NCI-H2107 treated with DMSO at 0.1 percent for 48 hours (cell line): ENCODE results near the gene PATL2.
A peak's percentile ranks its signal among the peaks of the same experiment; 100 is the strongest.
"Not testable (repeated sequence)": the region's sequence is repeated elsewhere in the genome, so short reads cannot be mapped to it uniquely, and the experiment has no call there.

Source experiments
- DNase-seq: peaks from one replicate; lab custom pipeline; 2025; ENCODE audit not compliant: unreplicated experiment; lab: John Stamatoyannopoulos, UW

The PATL2 gene

GRCh38 chr15:44692659-44693058 is 18.5 kb downstream of the PATL2 start:
- DNase-seq, result no peak

- DNase-seq, result not testable (repeated sequence)
Measured at GRCh38 chr15:44690245-44690644, 20.9 kb downstream of the PATL2 start.

DNA sequence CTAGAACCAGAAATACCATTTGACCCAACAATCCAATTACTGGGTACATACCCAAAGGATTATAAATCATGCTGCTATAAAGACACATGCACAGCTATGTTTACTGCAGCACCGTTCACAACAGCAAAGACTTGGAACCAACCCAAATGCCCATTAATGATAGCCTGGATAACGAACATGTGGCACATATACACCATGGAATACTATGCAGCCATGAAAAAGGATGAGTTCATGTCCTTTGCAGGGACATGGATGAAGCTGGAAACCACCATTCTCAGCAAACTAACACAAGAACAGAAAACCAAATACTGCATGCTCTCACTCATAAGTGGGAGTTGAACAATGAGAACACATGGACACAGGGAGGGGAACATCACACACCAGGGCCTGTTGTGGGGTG is 21.8 kb downstream of the PATL2 start:
- DNase-seq, result not testable (repeated sequence)

GRCh38 chr15:44682809-44683682 is 28.1 kb downstream of the PATL2 start:
- DNase-seq, result peak; percentile 45

DNA sequence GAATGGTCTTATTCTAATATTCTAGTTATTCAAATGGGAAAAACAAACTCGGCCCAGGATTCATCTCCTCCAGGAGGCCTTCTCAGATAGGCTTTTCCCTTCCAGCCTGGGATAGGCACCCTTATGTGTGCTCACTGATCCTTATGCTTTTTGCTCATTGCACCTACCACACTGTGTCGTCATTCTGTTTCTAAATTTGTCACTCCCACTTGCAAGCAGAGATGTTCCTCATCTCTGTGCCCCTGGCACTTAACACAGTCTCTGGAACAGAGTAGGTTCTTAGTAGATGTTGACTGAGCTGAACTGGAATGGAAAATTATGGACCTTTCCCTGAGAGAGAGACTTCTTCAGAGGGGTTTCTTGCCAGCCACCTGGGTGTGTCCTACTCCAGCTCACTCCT is 28.9 kb downstream of the PATL2 start:
- DNase-seq, result no peak

DNA sequence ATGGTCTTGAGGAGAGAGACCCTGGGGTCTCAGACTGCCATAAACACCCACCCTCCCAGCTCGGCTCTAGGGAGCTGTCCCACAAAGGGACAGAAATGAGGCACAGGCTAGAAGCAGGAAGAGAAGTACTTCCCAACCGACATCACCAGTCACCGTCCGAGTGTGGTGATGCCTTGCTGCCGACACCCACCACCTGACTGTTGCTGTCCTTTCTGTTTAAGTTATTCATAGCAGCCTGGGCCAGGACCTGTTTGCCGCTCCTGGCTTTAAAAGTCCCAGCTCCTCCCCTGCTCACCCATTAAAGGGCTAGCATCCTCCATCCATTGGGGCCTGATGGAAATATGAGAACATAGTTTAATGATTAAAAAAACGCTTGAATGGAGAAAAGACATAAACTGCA is 34.4 kb downstream of the PATL2 start:
- DNase-seq, result no peak

GRCh38 chr15:44675911-44676310 is 35.2 kb downstream of the PATL2 start:
- DNase-seq, result no peak

DNA sequence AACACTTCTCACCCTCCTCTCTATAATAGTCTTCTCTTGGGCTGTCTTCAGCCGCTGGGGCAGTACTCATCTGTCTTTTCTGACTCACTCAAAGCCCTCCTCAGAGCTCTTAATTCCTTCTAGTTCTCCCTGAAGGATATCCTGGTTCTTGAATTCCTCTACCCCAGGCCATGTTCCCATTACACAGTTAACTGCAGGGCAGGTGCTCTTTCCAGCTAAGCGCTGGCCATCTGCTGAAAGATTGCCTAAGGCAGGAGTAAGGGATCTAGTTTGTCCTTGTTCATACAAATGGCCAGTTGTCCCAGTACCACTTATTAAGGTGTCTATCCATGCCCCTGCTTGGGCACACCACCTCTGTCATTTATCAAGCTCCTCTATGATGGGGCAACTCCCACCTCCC is 37.5 kb downstream of the PATL2 start:
- DNase-seq, result no peak

DNA sequence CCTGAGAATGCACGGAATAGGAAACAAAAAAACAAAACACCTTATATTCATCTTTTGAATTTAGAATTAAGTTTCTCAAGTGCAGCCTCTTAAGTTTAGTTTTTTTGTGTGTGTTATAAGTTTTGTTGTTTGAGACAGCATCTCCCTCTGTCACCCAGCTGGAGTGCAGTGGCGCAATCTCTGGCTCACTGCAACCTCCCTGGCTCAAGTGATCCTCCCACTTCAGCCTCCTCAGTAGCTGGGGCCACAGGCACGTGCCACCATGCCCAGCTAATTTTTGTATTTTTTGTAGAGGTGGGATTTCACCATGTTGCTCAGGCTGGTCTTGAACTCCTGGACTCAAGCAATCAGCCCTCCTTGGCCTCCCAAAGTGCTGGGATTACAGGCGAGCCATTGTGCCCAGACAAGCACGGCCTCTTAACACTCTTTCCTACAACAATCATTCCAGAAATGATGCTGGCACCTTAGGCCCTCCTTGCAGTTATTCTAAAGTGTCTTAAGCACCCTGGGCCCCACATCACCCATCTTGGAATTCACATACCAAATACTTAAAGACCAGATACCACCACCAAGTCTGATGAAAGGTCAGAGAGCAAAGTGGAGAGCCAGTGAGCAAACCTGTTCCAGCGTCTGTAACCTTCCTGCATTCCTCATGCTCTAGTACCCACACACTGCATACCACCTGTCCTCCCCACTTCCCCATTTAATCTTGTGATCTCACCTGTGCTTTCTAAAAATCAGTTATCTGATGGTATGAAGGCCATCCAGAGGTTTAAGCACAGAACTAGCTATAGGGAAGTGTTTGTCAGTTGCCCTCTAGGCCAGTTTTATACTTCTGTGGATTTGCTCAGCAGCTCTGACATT is 40.8 kb downstream of the PATL2 start:
- DNase-seq, result no peak

GRCh38 chr15:44668921-44669320 is 42.2 kb downstream of the PATL2 start:
- no peak for DNase-seq

GRCh38 chr15:44667039-44667360 is 44.1 kb downstream of the PATL2 start:
- no peak for DNase-seq

DNA sequence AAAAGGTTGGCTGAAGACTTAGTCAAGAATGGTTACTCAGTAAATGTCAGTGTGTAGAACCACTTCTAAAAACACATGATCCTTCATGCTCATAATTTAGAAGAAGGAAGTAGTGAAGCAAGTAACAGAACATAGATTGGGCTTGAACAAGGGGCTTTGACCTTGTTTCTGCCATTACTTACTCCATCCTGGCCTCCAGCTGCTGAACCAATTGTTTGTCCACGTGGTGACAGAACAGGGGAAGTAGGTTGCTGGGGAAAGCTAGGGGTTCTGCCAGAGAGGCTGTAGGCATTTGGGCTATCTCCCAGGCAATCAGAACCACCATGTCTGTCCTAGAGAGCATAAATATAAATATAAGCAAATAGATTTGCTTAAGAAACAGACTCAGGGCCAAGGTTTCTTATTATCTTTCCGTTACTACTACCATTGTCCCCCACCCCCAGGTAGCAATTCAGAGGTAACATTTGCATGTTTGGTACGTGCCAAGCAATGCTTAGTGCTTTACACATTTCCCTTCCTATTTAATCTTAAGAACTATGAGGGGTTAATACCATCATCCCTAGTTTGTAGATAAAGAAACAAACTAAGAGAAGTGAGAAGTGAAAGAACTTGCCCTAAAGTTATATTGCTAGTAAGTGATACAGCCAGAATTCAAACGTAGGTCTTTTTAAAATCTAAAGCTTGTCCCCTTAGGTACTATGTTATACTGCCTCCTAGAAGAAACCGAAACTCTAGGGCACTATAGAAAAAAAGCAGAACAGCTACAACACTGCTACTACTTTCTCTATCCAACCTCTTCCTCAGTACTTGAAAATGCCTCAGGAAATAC is 44.7 kb downstream of the PATL2 start:
- DNase-seq, result no peak

DNA sequence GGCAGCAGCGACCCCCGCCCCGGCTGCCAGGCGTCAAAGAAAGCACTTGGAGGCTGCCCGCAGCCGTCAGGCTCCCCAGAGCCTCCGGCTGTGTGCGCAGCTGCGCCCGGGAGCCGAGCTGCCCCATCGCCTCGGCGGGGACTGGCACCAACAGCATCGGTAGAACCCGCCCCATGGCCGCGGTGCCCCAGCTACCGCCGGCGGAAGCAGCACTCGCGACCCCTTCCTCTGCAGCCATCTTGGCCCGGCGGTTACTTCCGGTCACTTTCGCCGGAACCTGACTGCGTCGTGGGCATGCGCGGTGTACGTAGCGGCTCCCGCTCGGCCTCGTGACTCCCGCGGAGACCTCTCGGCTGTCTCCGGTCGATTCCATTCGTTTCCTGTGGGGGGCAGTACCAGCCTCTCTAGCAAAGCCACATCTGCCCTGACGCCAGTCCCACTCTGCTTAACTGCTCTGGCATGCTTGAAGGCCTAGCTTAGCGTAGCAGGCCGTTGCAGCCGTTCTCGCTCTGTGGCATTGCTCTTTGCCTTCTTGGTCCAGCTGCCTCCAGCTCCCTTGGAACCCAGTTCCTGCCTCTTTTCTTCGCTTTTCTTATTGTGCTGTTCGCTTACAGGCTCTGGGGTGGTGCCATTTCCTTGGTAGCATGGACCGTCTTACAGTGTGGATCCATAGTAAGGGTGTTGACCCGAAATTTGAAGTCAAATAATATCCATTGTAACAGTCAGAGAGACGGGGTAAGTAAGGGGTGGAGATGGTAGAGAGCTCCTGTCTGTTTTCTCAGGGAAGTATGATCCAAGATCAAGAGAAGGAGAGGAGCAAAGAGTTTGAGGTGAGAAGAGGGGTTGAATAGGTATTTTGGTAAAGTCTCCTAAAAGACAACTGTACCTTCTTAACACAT is 47.5 kb downstream of the PATL2 start, which contains the start of gene SPG11:
Gene SPG11, minus strand, starts transcription at position 253 of the 899 bp plus-strand sequence. Its CDS starts 15 bp downstream, at position 238.
- DNase-seq, result peak; percentile 86

DNA sequence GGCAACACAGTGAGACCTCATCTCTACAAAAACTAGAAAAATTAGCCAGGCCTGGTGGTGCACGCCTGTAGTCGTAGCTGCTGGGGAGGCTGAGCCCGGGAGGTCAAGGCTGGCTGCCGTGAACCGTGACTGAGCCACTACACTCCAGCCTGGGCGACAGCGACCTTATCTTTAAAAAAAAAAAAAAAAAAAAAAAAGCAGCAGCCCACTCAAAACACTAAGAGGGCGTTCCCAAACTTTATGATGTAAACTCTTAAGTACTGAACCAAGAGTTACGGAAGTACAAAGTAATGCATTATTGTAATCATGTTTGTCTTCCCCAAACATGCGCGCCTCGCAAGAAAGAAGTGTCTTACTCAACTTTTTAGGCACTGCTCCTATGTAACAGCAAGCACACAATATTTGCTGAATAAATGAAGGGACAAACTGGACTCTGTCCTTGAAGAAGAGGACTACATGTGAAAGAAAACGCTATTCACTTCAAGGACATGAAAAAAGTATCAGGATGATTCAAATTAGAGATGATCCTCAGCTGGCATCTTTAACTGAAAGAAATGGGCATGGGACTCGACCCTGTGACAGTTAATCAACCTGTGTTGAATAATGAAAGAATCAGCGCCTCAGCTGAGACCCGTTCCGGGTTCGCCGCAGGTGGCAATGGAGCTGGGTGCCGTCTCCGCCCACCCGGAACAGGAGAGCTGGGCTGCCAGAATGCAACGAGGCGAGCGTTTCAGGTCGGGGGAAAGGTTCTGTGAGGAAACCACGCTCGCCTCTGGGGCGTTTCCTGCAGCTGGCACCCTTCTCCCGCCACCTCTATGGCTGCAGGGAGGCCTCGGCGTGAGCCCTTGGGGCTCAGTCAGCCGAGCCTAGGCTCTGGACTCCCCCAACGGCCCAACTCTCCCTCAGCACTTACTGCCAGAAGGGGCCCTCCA is 48.4 kb downstream of the PATL2 start:
- no peak for DNase-seq

- DNase-seq, result no peak
Measured at GRCh38 chr15:44661576-44661975, 49.5 kb downstream of the PATL2 start.

- DNase-seq, result no peak
Measured at GRCh38 chr15:44659056-44659455, 52.1 kb downstream of the PATL2 start.

- no peak for DNase-seq
Measured at GRCh38 chr15:44657378-44657777, 53.7 kb downstream of the PATL2 start.

- no peak for DNase-seq
Measured at GRCh38 chr15:44656913-44657312, 54.2 kb downstream of the PATL2 start.

DNA sequence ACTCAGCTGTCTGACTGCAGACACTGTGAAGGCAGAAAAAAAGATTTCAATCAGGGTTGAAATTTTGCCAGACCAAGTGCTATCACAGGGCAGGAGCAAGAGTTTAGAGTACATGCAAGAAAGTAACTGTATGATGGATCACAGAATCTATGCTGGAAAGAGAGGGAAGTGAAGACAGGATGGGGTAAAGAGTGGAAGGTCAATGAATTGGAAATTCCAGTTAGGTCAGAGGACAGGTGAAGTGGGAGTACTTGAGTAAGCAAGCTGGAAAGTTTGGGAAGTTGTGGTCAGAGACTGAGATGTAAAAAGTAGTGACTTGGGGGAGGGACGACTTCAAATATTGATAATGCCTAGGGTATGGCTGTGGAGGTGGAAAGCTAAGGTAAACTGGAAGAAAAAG is 54.8 kb downstream of the PATL2 start:
- DNase-seq, result no peak
